HepG2 (cell line): ENCODE data around the gene ATP8A2. TPM values are rescaled to one million over a fixed set of nuclear protein-coding genes. Genes with fewer than 3 reads are reported as not detected.

ENCODE experiments used
- ATAC-seq: fragments of 200-7000 bp; cut with Tn5 transposase; 3 replicates; pipeline ENCODE4 v1.9.1; 2020; ENCODE audit warnings: mild to moderate bottlenecking, moderate library complexity
- BruUV-seq: library from RNA; stranded (reverse); fragments of 400-500 nt; replicated peaks from 2 replicates; lab custom pipeline; 2021; lab: Mats Ljungman, UMichigan
- CTCF ChIA-PET: fragments of 300-600 bp; formaldehyde crosslinking; extraction: SDS; loops from one replicate; lab custom pipeline; 2021; ENCODE audit warnings: low total read pairs, inconsistent platforms, low intra/inter-chr PET ratio; lab: Yijun Ruan, JAX
- POLR2A ChIA-PET: fragments of 350-600 bp; sonication (Branson Sonifier 250); formaldehyde crosslinking; loops from one replicate; lab custom pipeline; 2020; ENCODE audit warnings: antibody characterized with exemption, inconsistent platforms; lab: Yijun Ruan, JAX
- DNase-seq: peaks from one replicate; pipeline ENCODE4 v3.0.0-alpha.2; 2015; ENCODE audit warnings: low spot score
- FAIRE-seq: peaks from 3 replicates; lab custom pipeline; 2011; peaks lifted over from hg19 to GRCh38; lab: Jason Lieb, UNC
- H2AFZ ChIP-seq: one replicate; pipeline ENCODE4 v1.6.1; 2011; ENCODE audit warnings: low read length, inconsistent platforms
- H3K27ac ChIP-seq: fragments of 300-600 bp; 3 replicates; pipeline ENCODE4 v1.8.0; 2011; ENCODE audit warnings: mixed run types, mild to moderate bottlenecking, mixed read lengths, low read length, inconsistent platforms; ENCODE audit not compliant: insufficient read depth; ENCODE audit errors: extremely low read length
- H3K27me3 ChIP-seq, 2 experiments: fragments of 200-600 bp in 1 of 2; 2 replicates in 1 of 2; 3 replicates in 1 of 2; pipeline versions ENCODE4 v1.6.0 to v1.8.0; 2011; ENCODE audit warnings: low read length in 2 of 2, mild to moderate bottlenecking in 2 of 2, moderate library complexity in 2 of 2, inconsistent platforms in 1 of 2; ENCODE audit not compliant: insufficient read depth in 2 of 2, control insufficient read depth in 1 of 2
- H3K36me3 ChIP-seq, 2 experiments: fragments of 200-600 bp in 1 of 2; replicated peaks in 1 of 2; 2 replicates in 1 of 2; 3 replicates in 1 of 2; pipeline versions ENCODE4 v1.5.1 to v1.8.0; 2011; ENCODE audit warnings: low read length in 2 of 2, inconsistent platforms in 1 of 2; ENCODE audit not compliant: insufficient read depth in 2 of 2, control insufficient read depth in 1 of 2
- H3K4me1 ChIP-seq: 2 replicates; pipeline ENCODE4 v1.5.1; 2012; ENCODE audit warnings: low read length, inconsistent platforms; ENCODE audit not compliant: insufficient read depth
- H3K4me2 ChIP-seq: 2 replicates; pipeline ENCODE4 v1.6.0; 2011; ENCODE audit warnings: low read depth, low read length, inconsistent platforms
- H3K4me3 ChIP-seq, 3 experiments: fragments of 200-600 bp in 1 of 3; sonication (generic), shearing (Covaris generic) in 1 of 3; replicated peaks in 1 of 3; 2 replicates each; pipeline ENCODE4 v1.5.1; 2011 to 2016; ENCODE audit warnings: low read length in 3 of 3, inconsistent platforms in 2 of 3, low read depth in 2 of 3, mild to moderate bottlenecking in 2 of 3, control low read depth in 1 of 3, mixed read lengths in 1 of 3; ENCODE audit not compliant: insufficient read depth in 1 of 3
- H3K79me2 ChIP-seq: one replicate; pipeline ENCODE4 v1.6.1; 2011; ENCODE audit warnings: low read length, inconsistent platforms; ENCODE audit not compliant: insufficient read depth
- H3K9ac ChIP-seq: 2 replicates; pipeline ENCODE4 v1.6.0; 2011; ENCODE audit warnings: mild to moderate bottlenecking, low read depth, low read length, inconsistent platforms; ENCODE audit not compliant: insufficient read depth
- H3K9me3 ChIP-seq: 2 replicates; pipeline ENCODE4 v1.5.1; 2012; ENCODE audit warnings: mild to moderate bottlenecking, low read length
- H4K20me1 ChIP-seq: 2 replicates; pipeline ENCODE4 v1.6.0; 2011; ENCODE audit warnings: inconsistent platforms, mild to moderate bottlenecking, low read length, moderate library complexity; ENCODE audit not compliant: insufficient read depth
- DPF2 ChIP-seq: sonication (generic); formaldehyde crosslinking; IDR thresholded peaks from 2 replicates; pipeline ENCODE4 v1.4.0; 2020; ENCODE audit warnings: mild to moderate bottlenecking, low read depth, missing genetic modification reagents, borderline replicate concordance
- GATAD2A ChIP-seq: IDR thresholded peaks from 2 replicates; pipeline ENCODE4 v1.6.1; 2016
- GZF1 ChIP-seq: sonication (generic); formaldehyde crosslinking; IDR thresholded peaks from 2 replicates; pipeline ENCODE4 v1.5.1; 2020; ENCODE audit warnings: mild to moderate bottlenecking, missing genetic modification reagents
- HDAC1 ChIP-seq: sonication (generic); formaldehyde crosslinking; IDR thresholded peaks from 2 replicates; pipeline ENCODE4 v1.5.1; 2020; ENCODE audit warnings: mild to moderate bottlenecking, missing genetic modification reagents
- IRX3 ChIP-seq: sonication (generic); formaldehyde crosslinking; IDR thresholded peaks from 2 replicates; pipeline ENCODE4 v1.8.1; 2023; ENCODE audit warnings: mild to moderate bottlenecking, low read depth, missing genetic modification reagents, borderline replicate concordance
- KAT8 ChIP-seq: IDR thresholded peaks from 2 replicates; pipeline ENCODE4 v1.6.1; 2016; ENCODE audit warnings: missing genetic modification reagents, missing compliant biosample characterization
- MTA1 ChIP-seq: sonication (generic); formaldehyde crosslinking; IDR thresholded peaks from 2 replicates; pipeline ENCODE4 v1.4.0; 2020; ENCODE audit warnings: missing genetic modification reagents, mild to moderate bottlenecking, borderline replicate concordance
- NPAS2 ChIP-seq: sonication (generic); formaldehyde crosslinking; IDR thresholded peaks from 2 replicates; pipeline ENCODE4 v1.8.0; 2022; ENCODE audit warnings: mild to moderate bottlenecking, missing genetic modification reagents, borderline replicate concordance
- RBM22 ChIP-seq: fragments of 200-400 bp; formaldehyde crosslinking; optimal IDR thresholded peaks from 2 replicates; pipeline ENCODE3; 2017; ENCODE audit warnings: mild to moderate bottlenecking, low read length, moderate library complexity
- SKI ChIP-seq: fragments of 450-650 bp; IDR thresholded peaks from one replicate; pipeline ENCODE4 v1.6.1; 2018; ENCODE audit warnings: mild to moderate bottlenecking; ENCODE audit not compliant: partially characterized antibody
- ZNF460 ChIP-seq: sonication (generic); formaldehyde crosslinking; IDR thresholded peaks from 2 replicates; pipeline ENCODE4 v1.5.1; 2020; ENCODE audit warnings: missing genetic modification reagents, mild to moderate bottlenecking, borderline replicate concordance
- ZNF577 ChIP-seq: sonication (generic); formaldehyde crosslinking; IDR thresholded peaks from 2 replicates; pipeline ENCODE4 v1.4.0; 2020; ENCODE audit warnings: mild to moderate bottlenecking, low read depth, missing genetic modification reagents, borderline replicate concordance
- WGBS: methylation state at CpG from one replicate; pipeline ENCODE4 v1.1.6; 2017; ENCODE audit warnings: low lambda C conversion rate; 5-methylcytosine and 5-hydroxymethylcytosine counted together
- in situ Hi-C: cut with HindIII; loops from 2 replicates; pipeline ENCODE4 v1.10.0; 2017; ENCODE audit warnings: low pct_unique_long_range_greater_than_20kb; ENCODE audit not compliant: extremely low pct_ligation_motif_present
- intact Hi-C: fragments of 100-400 bp; cut with micrococcal nuclease; formaldehyde crosslinking; loops from one replicate; pipeline ENCODE4 v1.10.0; 2022; ENCODE audit not compliant: unreplicated experiment
- polyA plus RNA-seq, 8 experiments: library from polyadenylated mRNA; depleted of rRNA in 3 of 8; stranded (reverse) in 7 of 8; unstranded in 1 of 8; fragments of >200 nt; fragmentation: Illumina TruSeq in 4 of 8; extraction: Trizol in 4 of 8; gene quantifications; 2 replicates each; pipeline versions ENCODE4 v1.2.1 to v1.2.3, GENCODE V29; 2011 to 2016; ENCODE audit warnings: low read depth in 4 of 8, missing spikeins in 1 of 8, mixed read lengths in 1 of 8; ENCODE audit not compliant: insufficient read depth in 1 of 8
- total RNA-seq, 5 experiments: library from RNA; depleted of rRNA; stranded (reverse); fragments of >200 nt; fragmentation: Illumina TruSeq; extraction: Trizol; gene quantifications; 2 replicates each; pipeline ENCODE4 v1.2.3, GENCODE V29; 2016; ENCODE audit warnings: low read depth in 1 of 5
- TF ChIP-seq, protein P1 (sequence below): IDR thresholded peaks from 2 replicates; pipeline ENCODE4 v1.6.1; 2016; ENCODE audit warnings: mild to moderate bottlenecking
- TF ChIP-seq, protein P2 (sequence below): IDR thresholded peaks from 2 replicates; pipeline ENCODE4 v1.6.1; 2018; ENCODE audit warnings: missing genetic modification reagents, mild to moderate bottlenecking, missing compliant biosample characterization
- TF ChIP-seq, protein P3 (sequence below): sonication (generic); formaldehyde crosslinking; conservative IDR thresholded peaks from 2 replicates; pipeline ENCODE4 v1.4.0; 2020; ENCODE audit warnings: mild to moderate bottlenecking, missing genetic modification reagents, moderate library complexity
- TF ChIP-seq, protein P4 (sequence below): sonication (generic); formaldehyde crosslinking; conservative IDR thresholded peaks from 2 replicates; pipeline ENCODE4 v1.8.1; 2023; ENCODE audit warnings: missing genetic modification reagents

The ATP8A2 gene
- total and polyA plus RNA-seq, 2 of the 13 experiments (the other 11 are each of a cell fraction or from before 2014, with no cell fraction given), result 0.09 TPM; not detected in 1

DNA sequence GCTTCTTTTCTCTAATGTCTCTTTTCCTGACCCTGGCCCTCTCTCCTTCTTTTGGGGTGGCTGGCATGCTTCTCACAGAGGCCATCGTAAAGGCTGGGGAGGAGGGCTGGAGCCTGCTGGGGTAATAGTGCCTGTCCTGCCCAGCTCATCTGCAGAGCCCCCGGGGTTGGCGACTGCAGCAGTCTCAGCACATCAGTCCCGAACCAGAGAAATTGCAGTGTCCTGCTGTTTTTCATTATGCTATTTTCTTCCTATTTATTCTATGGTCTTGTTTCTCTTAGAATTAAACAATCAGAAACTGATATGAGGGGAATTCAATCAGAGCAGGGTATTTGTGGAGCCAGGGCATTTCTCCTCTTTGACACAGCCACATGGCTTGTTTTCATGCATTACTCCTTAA is 513.6 kb downstream of the ATP8A2 start (continued):
- TF ChIP-seq, protein P1, sequence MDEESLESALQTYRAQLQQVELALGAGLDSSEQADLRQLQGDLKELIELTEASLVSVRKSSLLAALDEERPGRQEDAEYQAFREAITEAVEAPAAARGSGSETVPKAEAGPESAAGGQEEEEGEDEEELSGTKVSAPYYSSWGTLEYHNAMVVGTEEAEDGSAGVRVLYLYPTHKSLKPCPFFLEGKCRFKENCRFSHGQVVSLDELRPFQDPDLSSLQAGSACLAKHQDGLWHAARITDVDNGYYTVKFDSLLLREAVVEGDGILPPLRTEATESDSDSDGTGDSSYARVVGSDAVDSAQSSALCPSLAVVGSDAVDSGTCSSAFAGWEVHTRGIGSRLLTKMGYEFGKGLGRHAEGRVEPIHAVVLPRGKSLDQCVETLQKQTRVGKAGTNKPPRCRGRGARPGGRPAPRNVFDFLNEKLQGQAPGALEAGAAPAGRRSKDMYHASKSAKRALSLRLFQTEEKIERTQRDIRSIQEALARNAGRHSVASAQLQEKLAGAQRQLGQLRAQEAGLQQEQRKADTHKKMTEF (CRISPR knock-in tag), result no peak
- TF ChIP-seq NPAS2 (CRISPR knock-in tag) (no peak), MTA1 (CRISPR knock-in tag) (no peak), SKI (no peak), KAT8 (CRISPR knock-in tag) (no peak), IRX3 (CRISPR knock-in tag) (no peak), RBM22 (no peak)
- TF ChIP-seq, protein P2, sequence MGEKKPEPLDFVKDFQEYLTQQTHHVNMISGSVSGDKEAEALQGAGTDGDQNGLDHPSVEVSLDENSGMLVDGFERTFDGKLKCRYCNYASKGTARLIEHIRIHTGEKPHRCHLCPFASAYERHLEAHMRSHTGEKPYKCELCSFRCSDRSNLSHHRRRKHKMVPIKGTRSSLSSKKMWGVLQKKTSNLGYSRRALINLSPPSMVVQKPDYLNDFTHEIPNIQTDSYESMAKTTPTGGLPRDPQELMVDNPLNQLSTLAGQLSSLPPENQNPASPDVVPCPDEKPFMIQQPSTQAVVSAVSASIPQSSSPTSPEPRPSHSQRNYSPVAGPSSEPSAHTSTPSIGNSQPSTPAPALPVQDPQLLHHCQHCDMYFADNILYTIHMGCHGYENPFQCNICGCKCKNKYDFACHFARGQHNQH (CRISPR knock-in tag), result no peak

DNA sequence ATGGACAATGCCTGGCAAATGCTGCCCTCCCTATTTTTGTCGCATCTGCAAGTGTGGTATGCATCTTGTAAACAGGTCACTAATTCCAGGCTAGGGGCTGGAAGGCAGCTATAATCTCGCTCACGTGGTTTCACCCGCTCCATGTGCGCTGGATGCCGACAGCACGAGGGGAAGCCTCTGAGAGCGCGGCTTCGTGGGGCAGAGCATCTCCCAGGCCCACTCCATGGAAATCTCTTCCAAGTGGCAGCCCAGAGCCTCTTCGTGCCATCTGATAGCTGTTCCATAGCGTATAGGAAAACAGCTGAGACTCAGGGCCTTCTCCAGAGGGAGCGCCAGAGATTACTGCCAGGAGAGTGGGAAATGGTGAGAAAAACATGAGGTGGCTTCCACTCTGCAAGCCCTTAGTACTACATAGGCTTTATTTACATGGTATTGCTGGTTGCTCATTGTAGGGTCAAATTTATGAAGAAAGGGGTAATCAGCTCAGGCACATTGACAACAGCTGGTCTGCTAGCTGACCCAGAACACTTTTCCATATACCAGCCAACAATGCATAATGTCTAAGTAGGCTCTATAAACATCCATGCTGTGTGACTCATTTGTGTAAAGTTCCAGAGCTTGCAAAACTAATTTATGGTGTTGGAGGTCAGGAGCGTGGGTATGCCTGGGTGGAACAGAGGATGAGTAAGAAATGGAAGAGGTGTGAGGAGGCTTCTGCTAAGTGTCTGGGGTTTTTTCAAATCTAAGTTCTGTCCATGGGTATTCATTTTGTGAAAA is 514.9 kb downstream of the ATP8A2 start:
- Histone ChIP-seq H3K9me3 (no peaks in the 10 kb centered on the region), H3K9ac (no peak overlapping the region), H3K4me1 (no peaks in the 10 kb centered on the region), H3K79me2 (no peaks in the 10 kb centered on the region), H3K4me3 (no peak overlapping the region), H3K4me2 (no peak overlapping the region), H3K36me3 (no peaks in the 10 kb centered on the region), H4K20me1 (no peaks in the 10 kb centered on the region), H3K27me3 (peaks cover 4 to 23% of the 10 kb centered on the region in 2 experiments; a peak in 3 of 5 replicates), H3K27ac (no peak overlapping the region), H2AFZ (no peak overlapping the region)
- FAIRE-seq (no peak), DNase-seq (no peak), ATAC-seq (no peak)
- ChIA-PET POLR2A (no interaction called here), CTCF (no interaction called here)
- WGBS, result 28% methylated on average over 2 of the region's 14 CpGs
- BruUV-seq, result no TSS peak
- in situ Hi-C loops, result no loop called here
- intact Hi-C loops, result no loop called here
- TF ChIP-seq, protein P3, sequence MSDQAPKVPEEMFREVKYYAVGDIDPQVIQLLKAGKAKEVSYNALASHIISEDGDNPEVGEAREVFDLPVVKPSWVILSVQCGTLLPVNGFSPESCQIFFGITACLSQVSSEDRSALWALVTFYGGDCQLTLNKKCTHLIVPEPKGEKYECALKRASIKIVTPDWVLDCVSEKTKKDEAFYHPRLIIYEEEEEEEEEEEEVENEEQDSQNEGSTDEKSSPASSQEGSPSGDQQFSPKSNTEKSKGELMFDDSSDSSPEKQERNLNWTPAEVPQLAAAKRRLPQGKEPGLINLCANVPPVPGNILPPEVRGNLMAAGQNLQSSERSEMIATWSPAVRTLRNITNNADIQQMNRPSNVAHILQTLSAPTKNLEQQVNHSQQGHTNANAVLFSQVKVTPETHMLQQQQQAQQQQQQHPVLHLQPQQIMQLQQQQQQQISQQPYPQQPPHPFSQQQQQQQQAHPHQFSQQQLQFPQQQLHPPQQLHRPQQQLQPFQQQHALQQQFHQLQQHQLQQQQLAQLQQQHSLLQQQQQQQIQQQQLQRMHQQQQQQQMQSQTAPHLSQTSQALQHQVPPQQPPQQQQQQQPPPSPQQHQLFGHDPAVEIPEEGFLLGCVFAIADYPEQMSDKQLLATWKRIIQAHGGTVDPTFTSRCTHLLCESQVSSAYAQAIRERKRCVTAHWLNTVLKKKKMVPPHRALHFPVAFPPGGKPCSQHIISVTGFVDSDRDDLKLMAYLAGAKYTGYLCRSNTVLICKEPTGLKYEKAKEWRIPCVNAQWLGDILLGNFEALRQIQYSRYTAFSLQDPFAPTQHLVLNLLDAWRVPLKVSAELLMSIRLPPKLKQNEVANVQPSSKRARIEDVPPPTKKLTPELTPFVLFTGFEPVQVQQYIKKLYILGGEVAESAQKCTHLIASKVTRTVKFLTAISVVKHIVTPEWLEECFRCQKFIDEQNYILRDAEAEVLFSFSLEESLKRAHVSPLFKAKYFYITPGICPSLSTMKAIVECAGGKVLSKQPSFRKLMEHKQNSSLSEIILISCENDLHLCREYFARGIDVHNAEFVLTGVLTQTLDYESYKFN (CRISPR knock-in tag), result no peak
- TF ChIP-seq, protein P4, sequence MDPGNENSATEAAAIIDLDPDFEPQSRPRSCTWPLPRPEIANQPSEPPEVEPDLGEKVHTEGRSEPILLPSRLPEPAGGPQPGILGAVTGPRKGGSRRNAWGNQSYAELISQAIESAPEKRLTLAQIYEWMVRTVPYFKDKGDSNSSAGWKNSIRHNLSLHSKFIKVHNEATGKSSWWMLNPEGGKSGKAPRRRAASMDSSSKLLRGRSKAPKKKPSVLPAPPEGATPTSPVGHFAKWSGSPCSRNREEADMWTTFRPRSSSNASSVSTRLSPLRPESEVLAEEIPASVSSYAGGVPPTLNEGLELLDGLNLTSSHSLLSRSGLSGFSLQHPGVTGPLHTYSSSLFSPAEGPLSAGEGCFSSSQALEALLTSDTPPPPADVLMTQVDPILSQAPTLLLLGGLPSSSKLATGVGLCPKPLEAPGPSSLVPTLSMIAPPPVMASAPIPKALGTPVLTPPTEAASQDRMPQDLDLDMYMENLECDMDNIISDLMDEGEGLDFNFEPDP (CRISPR knock-in tag), result no peak
- TF ChIP-seq GATAD2A (no peak), ZNF460 (CRISPR knock-in tag) (no peak), ZNF577 (no peak), GZF1 (CRISPR knock-in tag) (no peak), HDAC1 (no peak), DPF2 (CRISPR knock-in tag) (no peak)
